ENCODE data around the gene SLC9A9. TPM values are rescaled to one million over a fixed set of nuclear protein-coding genes. Genes with fewer than 3 reads are reported as not detected.
"Not testable (repeated sequence)": the region's sequence is repeated elsewhere in the genome, so short reads cannot be mapped to it uniquely, and the experiment has no call there.

The SLC9A9 gene
- polyA plus RNA-seq, 12 donors: 9.4 to 16.5 (median 11.6) TPM; not detected in 1

DNA sequence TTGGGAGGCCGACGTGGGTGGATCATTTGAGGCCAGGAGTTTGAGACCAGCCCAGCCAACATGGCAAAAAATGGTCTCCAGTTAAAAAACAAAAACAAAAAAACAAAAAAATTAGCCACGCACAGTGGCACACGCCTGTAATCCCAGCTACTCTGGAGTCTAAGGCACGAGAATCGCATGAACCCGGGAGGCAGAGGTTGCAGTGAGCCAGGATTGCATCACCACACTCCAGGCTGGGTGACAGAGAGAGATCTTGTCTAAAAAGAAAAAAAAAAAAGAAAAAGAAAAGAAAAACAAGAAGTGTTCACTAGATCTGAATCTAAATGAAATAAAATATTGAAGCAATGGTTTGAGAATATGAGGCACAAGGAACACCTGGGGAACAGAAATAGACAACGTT, 36.7 kb downstream of the SLC9A9 start:
- DNase-seq: no peak

DNA sequence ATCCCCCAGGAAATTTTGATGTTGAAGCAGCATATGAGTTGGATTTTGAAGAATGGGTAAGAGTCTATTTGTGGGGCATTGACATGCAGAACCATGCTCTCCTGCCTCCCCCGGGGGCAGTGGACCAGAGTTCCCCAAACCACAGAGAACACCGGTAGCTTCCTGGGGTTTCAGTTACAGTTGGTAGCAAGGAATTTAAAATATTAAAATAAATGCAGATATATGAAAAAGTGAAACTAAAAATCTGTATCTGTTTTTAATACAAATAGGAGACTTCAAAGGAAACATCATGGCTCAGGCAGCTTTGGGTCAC, 37.4 kb downstream of the SLC9A9 start:
- no peak for DNase-seq

DNA sequence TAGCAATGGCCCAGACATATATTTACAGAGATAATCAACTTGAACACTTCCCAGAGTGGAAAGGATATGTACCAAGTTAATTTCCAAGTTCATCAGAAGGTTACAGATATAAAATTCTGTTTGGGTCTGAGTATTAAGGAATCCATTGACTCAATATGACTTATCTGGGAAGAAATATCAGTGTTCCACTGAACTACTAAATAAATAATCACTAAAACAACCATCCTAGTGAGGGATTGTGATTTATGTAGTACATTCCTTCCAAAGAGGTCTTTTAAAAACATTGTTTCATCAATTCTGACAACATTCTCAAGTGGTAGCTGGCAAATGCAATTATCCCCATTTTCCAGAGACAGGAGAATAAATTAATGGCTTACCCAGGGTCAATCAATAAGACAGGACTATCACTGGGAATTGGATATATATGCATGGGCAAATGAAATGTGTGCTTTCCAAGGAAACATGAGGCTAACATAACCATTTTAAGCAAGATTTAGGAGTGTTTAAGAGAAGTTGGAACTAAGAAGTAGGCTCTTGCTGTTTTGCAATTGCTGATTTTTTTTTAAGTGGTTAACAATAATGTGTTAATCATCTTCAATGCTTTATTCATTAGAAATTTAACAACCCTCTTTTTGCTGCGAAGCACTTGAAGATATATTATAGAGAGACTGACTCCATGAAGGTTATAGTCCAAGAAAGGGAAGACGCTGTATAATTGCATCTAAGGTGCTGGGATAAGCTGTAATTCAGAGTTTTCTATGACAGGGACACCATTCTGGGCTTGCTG, 37.9 kb downstream of the SLC9A9 start:
- DNase-seq: no peak

DNA sequence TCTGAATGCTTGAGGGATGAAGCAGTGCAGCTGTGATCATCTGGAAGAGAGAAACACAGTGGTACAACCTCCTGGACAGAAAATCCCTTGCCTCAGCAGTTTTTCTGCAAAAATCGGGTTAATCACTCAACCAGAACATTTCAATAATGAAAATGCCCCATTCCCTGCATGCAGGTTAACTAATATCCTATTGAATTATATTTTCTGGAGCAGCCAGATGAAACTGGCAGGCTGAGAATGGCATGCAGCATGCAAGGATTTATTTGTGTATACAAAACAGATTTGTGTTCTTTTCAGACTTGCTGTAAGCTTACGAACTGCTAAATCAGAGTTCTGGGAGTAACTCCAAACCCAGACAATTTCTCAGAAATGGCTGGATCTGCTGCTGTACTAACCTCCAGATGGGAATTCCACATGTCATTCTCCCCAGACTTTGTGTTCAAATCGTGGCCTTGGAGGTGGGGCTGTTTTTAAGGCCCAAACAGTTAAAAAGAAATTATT, 39.1 kb downstream of the SLC9A9 start:
- peak; percentile 92 for DNase-seq

DNA sequence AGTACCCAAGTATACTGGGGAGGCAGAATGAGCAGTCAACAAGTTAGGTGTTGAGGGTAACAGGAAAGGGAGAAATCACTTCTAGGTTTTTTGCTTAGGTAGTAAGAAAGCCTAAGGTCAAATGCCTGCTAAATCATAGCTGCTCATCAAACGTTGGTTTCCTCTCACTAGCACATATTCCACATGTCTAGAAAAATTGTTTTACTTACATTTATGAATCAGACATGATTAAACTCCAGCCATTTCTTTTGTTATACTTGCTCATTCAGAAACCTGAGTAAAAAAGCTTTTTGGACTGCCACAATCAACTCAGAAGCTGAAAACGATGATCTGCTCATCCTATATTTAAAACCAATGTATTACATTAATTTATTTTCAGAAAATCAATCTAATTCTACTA, 40.2 kb downstream of the SLC9A9 start:
- no peak for DNase-seq

DNA sequence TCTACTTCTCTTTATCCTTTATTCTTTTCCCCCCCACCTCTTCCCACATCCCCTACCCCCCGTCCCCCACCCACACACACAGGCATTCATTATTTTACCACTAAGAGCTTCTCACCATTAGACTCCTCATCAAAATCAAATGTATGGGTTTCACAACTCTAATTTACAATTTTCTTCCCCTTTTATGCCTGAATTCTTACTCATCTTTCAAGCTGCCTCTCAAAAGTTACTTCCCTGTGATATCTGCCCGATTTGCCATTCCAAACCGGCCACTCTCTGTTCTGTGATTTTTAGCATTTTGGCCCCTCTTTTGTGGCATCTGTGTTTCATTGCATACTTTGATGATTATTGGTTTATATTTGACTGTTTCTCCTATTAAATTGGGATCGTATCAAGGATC, 42.2 kb downstream of the SLC9A9 start:
- no peak for DNase-seq

DNA sequence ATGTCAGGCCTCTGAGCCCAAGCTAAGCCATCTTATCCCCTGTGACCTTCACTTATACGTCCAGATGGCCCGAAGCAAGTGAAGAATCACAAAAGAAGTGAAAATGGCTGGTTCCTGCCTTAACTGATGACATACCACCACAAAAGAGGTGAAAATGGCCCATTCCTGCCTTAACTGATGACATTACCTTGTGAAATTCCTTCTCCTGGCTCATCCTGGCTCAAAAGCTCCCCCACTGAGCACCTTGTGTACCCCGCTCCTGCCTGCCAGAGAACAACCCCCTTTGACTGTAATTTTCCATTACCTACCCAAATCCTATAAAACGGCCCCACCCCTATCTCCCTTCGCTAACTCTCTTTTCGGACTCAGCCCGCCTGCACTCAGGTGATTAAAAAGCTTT, 42.8 kb downstream of the SLC9A9 start:
- DNase-seq: not testable (repeated sequence)

DNA sequence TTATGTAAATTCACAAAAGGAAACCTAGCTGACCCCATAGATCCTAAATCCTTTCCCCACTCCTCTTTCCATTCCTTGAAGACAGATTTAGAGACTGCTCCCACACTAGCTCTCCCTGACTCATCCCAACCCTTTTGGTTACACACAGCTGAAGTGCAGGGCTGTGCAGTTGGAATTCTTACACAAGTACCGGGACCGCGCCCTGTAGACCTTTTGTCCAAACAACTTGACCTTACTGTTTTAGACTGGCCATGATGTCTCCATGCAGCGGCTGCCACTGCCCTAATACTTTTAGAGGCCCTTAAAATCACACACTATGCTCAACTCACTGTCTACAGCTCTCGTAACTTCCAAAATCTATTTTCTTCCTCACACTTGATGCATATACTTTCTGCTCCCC, 47.2 kb downstream of the SLC9A9 start:
- not testable (repeated sequence) for DNase-seq

DNA sequence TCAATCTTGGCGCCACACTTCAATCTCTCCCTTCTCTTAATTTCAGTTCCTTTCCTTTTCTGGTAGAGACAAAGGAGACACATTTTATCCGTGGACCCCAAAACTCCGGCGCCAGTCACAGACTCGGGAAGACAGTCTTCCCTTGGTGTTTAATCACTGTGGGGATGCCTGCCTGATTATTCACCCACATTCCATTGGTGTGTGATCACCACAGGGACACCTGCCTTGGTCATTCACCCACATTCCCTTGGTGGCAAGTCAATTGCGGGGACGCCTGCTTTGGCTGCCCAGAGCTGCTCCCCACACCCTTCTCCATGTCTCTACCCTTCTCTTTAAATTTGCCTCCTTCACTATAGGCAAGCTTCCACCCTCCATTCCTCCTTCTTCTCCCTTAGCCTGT, 50.1 kb downstream of the SLC9A9 start:
- not testable (repeated sequence) for DNase-seq

DNA sequence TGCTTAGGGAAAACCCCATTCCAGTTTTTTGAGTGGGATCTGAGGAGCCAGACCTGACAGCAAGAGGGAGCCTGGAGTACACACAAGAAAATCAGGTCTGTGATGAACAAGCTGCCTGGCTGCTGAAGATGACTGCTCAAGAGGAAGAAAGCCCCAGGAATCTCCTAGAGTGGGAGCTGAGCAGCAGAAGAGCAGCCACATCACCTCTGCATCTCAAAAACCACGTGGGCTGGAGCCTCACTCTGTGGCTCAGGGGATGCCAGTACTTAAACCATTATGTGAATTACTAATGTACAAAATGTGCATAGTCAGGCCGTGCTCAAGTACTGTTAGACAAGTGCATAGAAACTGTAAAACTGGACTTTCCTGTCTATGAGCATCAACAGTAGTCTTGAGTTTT, 52.4 kb downstream of the SLC9A9 start:
- no peak for DNase-seq

DNA sequence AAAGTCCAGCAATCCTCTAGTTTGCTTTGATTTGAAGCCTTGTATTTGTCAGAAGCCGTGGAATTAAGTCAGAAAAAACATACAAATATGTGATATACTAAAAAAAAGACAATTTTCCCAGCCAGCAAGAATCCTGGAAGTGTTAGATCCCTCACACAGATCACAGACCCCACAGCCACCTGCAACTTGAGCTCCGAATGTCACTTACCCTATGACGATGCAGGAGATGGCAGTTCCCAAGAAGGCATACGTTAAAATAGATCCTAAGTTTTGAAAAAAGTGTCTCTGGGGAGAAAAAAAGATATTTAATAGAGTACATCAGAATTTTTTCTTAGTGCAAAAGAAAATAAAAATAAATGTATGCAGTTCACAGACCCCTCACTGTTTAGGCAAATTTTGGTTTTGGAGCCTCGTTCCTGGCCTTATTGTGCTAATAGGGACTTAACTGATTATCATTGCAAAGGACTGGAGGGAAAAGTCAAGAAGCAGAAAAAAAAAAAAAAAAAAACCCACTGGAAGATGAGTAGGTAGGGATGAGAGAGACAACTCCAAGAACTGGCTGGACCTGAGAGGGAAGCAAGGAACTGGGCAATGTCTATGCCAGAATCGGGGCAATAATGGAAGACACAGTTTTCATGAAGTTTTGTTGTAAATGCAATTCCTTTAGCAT, 53.3 kb downstream of the SLC9A9 start:
- DNase-seq: no peak

DNA sequence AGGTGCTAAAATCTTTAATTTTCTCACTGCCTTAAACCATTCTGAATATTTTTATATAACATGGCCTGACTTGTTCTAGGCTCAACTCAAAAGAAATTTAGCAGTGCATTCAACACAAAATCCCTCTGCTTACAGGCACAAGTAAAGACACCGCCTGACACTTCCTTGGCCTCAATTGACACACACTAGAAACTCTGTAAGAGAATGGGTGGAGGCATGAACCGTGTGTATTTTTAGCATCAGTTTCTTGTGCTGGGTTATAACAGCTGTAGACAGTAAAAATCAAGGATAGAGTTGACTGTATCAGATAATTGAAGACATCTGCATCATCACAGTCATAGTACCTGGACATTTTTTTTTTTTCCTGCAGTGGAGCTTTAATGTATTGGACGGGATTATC, 54.3 kb downstream of the SLC9A9 start:
- DNase-seq: no peak

DNA sequence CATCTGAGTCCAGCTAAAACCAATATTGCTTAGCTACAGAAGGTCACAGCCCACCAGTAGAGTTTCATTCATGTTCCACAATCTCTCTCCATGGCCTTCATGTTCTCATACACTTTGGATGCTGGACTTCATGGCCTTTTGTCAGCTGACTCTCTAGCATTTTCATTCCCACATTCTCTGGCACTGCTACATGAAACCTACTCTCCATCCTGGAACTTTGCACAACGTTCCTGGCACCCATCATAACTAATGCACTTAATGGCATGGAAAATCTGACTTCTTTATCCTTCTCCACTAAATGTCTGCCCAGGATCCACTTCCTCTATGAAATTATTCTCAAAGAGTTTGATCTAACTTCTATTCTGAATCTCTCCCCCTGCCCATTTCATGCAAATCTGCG, 56.9 kb downstream of the SLC9A9 start:
- DNase-seq: peak; percentile 51

DNA sequence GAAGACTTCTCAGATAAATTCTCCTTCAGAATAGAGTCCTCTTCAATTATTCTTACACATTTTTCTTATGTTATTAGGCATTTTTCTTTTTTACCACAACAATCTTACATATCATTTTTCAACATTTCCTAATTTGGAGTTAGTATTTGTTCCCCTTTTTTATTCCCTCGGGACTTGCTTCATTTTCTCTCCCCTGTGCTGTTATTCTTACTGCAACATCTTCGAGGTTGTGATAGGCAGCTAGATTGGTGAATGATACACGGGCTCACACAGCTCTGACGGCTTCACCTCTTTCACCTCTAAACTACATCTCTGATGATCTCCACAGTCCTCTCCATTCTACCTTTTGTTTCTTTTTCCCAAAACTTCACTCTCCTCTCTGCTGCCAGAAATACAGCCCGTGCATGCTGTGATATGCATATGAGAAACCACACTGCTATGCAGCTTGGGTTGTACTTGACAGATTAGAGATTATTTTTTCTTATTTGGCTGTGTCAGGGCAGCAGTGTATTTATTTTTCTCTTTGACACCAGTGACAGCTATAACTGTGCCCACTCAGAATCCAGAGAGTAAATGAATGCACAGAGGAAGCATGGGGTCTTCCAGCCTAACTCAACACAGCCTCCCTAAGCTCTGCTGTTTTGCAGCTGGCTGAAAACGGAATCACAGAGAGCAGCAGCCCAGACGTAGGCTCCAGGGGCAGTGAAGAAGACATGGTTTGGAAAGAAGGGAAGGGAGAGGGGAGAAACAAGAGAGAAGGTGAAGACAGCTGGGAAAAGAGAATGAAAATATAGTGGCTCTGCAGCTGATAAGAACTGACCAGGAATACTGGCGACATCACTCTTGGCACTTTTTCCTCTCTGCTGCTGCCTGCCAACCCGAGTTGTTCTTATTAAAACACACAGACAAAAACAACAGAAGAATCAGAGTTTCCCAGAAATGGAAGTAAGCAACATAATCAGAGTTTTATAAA, 61.8 kb downstream of the SLC9A9 start:
- peak; percentile 79 for DNase-seq

DNA sequence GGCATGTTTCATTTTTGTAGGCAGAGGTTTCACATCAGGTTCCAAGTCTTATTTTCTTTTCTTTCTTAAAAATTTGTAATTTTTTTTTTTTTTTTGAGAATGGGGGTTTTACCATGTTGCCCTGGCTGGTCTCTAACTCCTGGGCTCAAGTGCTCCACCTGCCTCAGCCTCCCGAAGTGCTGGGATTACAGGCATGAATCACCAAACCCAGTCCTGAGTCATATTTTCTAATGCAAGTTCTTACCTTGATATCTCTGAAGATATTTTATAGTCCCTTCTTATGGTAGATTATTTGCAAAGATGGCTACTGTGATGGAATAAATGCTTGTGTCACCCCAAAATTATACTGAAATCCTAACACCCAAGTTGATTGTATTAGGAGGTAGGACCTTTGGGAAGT, 63.8 kb downstream of the SLC9A9 start:
- no peak for DNase-seq

DNA sequence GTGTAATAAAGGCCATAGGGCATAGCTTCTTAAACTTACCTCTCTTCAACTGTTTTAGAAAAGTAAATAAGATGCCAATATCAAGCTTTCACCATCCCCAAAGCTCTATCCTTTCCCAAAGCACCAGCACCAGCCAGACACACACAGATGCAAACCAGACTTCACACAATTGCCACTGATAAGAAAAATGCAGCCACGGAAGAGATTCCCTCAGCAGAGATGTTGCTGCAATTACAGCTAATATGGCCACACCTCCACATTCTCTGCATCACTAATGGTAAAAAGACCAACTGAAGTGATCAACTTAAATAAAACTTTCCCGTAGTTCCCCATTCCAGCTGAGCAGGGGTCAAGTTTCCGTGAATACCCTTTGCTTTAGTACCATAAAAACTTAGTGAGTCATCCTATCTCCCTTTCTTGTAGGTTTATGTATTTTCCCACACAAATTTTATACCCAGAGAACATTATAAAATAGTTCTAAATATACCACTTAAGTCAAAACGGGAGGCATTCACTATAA, 64.4 kb downstream of the SLC9A9 start:
- no peak for DNase-seq

DNA sequence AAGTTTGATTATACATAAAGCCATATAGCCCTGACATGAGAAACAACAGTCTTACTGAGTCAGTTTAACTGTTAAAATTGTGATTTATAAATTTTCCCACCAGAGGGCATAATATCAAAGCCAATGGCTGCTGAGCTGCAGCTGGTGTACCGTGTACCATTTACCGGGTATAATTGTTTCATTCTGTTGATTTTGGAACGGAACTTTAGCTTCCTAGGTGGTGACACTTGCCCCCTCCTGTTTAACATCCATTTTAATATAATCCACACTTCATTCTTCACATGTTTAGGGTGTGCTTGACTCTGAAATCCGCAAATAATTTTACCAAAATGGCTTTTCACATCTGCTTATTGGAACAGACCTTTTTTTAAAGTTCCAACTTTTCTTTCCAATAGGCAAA, 72.8 kb downstream of the SLC9A9 start:
- peak; percentile 45 for DNase-seq

DNA sequence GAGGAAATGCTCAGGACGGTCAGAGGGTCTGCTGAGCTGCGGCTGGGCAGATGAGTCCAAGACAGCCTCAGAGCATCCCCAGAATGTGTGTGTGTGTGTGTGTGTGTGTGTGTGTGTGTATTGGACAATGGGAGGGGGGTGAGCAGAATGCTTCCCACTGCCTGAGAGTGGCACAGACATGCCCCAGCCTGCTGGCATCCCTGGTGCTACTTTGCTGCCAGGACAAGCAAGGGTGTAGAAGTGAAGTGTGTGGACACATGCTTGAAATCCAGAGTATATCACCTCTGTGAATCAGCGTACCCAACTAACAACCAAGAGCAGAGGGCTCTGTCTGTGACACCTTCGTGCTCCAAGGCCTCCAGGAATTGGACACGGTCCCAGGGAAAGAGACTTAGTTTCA, 76.3 kb downstream of the SLC9A9 start:
- DNase-seq: no peak

DNA sequence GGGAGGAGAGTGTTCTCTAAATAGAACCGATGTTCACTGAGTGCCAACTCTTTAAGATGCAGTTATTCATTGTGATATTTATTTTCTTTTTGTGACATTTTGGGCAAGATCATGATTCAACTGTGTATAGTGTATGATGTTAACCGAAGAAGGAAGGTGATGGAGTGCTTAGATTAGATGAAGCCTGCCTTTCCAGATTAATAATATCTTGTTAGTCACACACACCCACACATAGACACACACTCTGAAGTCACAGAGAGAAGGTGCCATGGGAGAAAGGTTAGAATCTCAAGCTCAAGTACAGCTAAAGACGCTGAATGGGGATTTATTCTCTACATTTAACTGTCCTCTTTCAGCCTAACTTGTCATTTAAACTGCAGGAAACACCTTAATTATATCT, 77.0 kb downstream of the SLC9A9 start:
- DNase-seq: no peak

DNA sequence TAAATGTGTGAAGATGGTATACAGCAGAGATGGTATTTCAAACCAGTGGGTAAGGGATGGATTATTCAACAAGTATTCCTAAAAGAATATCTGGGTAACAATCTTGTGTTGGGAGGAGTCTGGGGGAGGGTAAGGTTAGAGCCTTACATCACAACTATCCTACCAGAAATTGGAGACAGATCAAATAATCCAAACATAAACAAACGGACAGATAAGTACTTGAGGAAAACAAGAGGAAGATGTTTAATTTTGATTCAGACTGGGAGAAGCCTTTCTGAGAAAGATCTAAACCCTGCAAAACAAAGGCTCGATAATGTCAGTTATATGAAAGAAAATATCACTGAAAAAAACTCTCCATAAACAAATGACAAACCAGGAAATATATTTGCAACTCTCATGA, 77.9 kb downstream of the SLC9A9 start:
- no peak for DNase-seq

DNA sequence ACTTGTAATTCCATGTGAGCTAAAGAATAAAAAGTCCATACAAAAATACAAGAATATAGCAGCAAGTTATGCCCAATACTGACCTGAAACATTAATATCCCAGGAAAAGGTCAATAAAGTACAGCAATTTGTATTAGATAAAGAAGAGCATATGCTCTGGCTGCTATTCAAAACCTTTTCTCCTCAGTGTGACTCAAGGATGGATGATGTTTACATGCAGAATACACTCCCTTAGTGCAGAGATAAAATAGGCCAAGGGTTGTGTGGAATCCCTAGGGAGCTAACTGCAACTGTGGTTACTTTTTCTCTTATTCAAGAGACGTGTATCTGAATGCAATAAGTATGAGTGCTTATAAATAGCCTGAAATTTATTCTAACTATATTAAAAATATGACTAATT, 78.7 kb downstream of the SLC9A9 start:
- peak; percentile 17 for DNase-seq

DNA sequence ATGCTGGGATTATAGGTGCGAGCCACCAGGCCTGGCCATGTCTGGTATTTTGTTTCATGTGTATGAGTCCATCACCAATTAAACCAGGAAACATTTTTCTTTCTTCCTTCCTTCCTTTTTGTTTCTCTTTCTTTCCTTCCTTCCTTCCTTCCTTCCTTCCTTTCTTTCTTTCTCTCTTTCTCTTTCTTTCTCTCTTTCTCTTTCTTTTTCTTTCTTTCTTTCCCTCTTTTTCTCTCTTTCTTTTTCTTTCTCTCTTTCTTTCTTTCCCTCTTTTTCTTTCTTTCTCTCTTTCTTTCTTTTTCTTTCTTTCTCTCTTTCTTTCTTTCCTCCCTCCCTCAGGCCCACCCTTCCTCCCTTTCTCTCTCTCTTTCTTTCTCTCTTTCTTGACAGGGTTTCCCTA, 83.4 kb downstream of the SLC9A9 start:
- DNase-seq: no peak

All from muscle of arm (tissue), 12 donors.